ENCODE measurements around the gene SLC30A4.
A peak's percentile ranks its signal among the peaks of the same experiment; 100 is the strongest.
"Not testable (repeated sequence)": the region's sequence is repeated elsewhere in the genome, so short reads cannot be mapped to it uniquely, and the experiment has no call there.

The SLC30A4 gene, protein sequence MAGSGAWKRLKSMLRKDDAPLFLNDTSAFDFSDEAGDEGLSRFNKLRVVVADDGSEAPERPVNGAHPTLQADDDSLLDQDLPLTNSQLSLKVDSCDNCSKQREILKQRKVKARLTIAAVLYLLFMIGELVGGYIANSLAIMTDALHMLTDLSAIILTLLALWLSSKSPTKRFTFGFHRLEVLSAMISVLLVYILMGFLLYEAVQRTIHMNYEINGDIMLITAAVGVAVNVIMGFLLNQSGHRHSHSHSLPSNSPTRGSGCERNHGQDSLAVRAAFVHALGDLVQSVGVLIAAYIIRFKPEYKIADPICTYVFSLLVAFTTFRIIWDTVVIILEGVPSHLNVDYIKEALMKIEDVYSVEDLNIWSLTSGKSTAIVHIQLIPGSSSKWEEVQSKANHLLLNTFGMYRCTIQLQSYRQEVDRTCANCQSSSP

DNA sequence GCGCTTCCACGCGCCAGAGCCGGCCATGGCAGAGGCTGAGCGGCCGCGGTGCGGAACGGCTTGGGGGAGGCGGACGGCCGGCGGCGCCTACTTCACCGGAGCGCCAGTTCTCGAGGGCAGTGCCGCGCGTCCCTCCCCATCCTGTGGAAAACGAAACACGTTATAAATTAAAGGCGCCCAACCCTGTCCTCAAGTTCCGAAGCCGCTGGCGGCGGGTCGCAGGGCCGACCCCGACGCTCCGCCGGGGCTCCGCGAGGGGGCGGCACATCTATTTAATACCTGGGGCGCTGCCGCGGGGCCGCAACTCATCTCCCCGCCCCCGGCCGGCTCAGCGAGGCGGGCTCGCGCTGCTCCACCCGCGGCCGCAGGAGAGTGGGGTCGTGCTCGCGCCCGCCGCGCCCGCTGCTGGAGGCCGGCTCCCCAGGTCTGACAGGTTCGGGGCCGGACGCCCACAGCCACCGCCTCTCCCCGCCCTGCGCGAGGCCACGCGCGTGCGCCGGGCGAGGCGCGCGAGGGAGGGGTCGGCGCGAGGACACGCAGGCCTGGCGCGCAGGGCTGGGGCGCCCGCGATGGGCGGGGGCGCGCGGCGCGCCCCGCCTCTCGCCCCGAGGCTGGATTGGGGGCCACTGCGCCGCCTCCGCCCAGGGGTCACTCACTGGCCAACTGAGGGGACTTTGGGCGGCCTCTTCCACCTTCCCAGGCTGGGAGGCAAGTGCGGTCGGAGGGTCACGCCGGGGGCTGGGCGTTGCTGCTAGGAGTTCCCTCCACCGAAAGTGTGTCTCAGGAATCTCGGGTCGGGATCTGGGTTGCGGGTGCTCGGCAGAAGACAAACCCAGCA is at the start of gene SLC30A4:
SLC30A4 (minus strand) TSS at position 428 of the 838 bp plus-strand sequence; CDS start at position 27, 401 bp downstream.
- DNase-seq (ENCODE audit: low spot score), result peak; percentile 72

DNA sequence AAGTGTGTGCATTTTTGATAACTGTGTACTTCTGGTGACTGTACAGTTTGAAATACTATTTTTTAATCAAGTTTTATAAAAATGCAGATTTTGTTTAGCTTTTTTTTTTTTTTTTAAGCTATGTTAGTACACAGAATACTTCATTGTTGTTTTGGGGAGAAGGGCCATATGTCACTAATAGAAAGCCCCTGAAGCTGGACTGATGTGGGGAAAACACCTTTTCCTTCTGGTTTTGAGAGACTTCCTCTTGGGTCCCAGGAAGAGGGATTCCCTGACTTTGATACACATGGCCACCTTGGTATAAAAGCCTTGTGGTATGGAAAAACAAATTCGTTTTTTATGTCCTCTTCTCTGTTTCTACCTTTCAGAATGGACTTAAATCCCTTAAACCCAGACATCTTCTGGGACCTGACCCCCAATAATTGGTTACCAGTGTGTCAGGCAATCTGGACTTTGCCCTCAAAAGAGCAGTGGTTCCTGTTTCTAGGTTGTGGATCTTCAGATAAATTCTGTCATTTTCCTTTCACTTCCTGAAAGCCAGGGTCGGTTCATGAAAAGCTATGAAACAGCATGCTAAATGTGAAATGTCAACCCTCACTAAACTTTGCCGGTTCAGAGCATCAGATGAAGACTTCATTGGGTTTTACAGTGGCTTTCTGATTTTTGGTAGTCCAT is 33.5 kb upstream of the SLC30A4 start:
- DNase-seq (ENCODE audit: low spot score), result no peak

DNA sequence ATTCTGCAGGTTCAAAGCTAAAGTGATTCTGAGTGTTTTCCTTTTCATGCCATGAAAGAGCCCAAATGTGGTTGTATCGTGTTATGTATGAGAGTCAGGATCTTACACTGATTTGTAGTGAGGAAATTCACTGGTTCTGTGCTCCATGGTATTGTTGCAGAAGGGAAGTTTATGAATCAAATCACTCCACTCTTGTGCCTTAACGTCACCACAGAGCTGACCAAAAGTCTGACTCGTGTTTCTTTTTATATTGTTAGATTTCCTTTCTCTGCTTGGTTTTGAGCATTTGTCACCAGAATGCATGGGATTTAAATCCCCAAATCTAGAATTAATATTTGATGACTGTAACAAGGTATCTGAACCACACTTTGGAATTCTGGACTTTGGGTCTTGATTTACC is 29.1 kb upstream of the SLC30A4 start:
- DNase-seq (ENCODE audit: low spot score), result no peak

DNA sequence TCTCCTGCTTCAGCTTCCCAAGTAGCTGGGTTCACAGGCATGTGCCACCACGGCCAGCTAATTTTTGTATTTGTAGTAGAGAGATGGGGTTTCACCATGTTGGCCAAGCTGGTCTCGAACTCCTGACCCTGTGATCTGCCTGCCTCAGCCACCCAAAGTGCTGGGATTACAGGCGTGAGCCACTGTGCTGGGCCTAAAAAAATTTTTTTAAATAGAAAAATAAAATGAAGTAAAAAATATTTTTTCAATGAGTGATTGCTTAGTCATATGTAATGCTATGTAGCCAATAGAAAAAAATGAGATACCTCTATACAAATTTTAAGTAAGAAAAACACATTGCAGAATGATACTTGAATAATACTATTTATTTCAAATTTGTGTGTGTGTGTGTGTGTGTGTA is 27.9 kb upstream of the SLC30A4 start:
- no peak for DNase-seq (ENCODE audit: low spot score)

DNA sequence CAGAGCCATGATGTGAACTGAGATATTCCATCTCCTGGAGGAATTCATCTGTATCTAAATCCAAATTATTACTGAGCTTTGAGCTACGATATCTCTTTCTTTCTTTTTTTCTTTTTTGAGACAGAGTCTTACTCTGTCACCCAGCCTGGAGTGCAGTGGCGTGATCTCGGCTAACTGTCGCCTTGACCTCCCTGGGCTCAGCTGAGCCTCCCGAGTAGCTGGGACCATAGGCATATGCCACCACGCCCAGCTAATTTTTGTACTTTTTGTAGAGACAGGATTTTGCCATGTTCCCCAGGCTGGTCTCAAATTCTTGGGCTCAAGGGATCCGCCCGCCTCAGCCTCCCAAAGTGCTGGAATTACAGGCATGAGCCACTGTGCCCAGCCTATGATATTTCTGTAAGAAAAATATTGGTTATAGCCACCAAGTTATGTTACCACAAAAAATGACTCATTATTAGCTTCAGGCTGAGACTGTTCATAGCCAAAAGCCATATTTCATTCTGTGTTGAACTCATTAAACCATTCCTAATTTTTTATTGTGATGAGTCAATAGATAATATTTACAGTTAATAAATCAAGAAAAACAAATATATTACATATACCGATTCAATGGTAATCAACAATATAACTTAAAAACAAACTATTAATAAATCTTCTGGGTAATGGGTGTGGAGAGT is 27.1 kb upstream of the SLC30A4 start:
- DNase-seq (ENCODE audit: low spot score), result no peak

DNA sequence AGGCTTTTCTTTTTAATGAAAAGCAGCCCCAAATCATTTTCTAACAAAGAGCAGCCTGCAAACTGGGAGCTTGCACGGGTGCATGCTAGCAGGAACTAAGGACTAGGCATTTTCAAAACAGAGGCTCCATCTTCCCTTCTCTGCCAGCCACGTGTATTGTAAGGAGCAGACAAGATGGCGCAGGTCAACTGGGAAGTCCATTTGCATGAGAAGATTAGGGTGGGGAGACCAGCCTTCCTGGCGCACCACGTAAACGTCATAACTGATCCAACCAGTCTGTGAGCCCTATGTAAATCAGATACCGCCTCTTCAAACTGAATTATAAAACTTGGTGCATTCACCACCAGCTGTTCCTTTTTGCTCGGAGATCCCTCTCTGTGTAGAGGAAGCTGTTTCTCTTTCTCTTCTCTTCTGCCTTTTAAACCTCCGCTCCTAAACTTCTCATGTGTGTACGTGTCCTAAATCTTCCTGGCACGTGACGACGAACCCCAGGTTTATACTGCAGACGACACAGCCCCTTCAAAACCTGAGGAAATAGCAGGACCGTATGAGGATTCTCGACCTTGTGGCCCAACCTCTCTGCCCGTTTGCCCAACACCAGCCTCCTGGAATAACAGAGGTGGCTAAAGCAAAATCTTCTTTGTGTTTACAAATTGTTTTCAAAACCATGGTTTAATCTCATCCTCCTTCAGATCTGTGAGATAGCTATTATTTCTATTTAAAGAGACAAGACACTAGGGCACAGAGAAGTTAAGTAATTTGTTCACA is 26.4 kb upstream of the SLC30A4 start:
- DNase-seq (ENCODE audit: low spot score), result no peak

DNA sequence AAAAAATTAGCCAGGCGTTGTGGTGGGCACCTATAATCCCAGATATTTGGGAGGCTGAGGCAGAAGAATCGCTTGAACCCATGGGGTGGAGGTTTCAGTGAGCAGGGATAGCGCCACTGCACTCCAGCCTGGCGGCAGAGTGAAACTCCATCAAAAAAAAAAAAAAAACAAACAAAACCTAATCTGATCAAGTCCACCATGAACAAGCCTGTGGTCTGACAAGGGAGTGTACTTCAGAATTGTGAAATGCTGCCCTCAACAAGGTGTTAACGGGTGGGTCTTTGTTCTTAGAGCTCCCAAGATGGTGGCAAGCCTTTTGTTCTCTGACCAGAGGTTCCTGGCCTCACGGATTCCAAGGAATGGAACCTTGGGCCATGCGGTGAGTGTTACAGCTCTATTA is 24.2 kb upstream of the SLC30A4 start:
- DNase-seq (ENCODE audit: low spot score), result no peak

DNA sequence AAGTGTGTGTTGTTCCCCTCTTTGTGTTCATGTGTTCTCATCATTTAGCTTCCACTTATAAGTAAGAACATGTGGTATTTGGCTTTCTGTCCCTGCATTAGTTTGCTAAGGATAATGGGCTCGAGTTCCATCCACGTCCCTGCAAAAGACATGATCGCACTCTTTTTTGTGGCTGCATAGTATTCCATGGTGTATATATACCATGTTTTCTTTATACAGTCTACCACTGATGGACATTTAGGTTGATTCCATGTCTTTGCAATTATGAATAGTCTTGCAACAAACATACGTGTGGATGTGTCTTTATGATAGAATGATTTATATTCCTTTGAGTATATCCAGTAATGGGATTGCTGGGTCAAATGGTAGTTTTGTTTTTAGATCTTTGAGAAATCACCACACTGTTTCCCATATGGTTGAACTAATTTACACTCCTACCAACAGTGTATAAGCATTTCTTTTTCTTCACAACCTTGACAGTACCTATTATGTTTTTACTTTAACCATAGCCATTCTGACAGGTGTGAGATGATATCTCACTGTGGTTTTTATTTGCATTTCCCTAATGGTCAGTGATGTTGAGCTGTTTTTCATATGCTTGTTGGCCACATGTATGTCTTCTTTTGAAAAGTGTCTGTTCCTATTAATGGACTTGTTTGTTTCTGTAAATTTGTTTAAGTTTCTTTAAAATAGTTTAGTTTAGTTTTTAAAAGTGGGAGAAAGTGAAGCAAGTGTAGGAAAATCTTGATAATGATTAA is 21.9 kb upstream of the SLC30A4 start:
- DNase-seq (ENCODE audit: low spot score), result no peak

DNA sequence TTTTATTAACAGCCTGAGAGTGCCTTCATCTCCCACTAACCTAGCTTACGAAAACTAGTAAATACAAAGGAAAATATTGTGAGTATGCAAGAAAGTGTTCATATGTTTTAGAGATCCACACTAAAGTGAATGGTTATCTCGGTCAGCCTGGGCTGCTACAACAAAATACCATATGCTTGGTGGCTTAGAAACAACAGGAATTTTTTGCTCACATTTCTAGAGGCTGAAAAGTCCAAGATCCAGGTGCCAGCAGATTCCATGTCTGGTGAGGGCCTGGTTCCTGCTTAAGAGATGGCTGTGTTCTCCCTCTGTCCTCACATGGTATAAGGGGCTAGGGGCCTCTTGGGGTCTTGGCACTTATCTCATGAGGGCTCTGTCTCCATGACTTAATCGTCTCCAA is 20.5 kb upstream of the SLC30A4 start:
- no peak for DNase-seq (ENCODE audit: low spot score)

DNA sequence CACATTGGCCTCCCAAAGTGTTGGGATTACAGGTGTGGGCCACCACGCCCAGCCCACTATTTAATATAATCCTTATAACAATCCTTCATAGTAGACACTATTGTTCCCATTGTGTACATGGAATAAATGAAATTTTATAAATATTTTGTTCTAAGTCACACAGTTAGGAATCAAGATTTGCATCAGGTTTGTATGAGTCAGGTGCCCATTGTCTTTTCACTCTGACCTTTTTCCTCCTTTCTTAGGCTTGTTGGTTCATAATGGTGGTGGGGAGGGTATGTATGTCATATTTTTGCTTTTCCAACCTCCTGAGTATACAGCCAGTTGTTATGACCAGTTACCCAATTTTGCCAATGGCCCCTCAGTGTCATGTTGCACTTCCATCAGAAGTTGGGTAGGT is 18.0 kb upstream of the SLC30A4 start:
- DNase-seq (ENCODE audit: low spot score), result no peak

DNA sequence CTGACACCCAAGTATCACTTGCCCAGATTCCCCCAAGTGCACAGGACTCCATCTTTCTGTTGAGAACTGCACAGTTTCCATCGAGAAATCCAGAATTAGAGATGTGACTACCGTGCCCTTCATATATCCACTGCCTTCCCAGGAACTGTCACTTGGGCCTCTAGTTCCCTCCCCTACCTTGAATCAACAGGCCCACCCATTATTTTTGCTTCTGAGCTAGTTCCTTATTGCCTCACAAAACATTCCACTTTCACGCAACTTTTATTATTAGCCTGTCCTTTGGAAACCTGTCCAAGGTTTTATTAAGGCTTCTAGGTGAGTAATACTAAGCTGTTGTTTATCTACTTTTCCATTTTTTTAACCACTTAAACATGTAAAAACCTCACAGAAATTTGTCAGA is 17.1 kb upstream of the SLC30A4 start:
- no peak for DNase-seq (ENCODE audit: low spot score)

DNA sequence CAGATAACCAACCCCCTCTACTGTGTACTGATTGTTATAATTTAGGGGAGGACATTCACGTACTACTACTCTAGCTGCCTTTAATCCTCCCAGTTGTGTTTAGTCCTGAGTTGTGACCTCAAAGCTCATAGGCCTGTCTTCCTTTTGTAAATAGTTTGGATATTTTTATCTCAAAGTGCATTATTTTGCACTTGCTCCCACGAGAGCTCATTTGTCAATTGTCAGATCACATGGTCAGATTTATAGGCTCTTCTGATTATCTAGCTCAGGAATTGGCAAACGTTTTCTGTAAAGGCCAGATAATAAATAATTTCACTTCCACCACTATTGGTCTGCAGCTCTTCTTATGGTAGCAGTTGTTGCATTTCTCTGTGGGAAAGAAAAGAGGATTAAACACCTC is 14.4 kb upstream of the SLC30A4 start:
- no peak for DNase-seq (ENCODE audit: low spot score)

DNA sequence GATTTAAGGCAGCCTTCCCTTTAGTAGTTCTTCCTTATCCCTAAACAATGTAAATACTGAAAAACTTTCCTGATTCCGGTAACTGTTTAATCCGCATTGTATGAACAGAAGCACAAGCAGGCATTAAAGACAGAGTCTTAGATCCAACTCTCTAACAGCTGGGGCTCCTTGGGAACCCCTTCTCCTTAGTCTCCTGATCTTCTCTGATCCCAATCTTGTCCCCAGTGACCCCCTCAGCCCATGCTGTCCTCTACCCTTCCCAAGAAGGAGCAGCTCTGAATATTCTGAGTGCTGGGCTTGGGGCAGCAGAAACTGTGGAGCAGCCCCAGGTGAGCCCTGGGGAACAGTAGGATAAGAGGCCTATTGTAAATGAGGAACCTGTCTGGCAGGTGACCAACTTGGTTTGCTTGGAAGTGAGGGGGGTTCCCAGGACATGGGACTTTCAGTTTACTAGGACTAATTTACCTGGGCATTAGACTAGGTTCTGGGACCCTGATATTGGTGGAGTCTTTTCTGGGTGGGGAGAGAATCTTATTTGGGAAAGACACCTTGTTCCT is 13.0 kb upstream of the SLC30A4 start:
- peak; percentile 14 for DNase-seq (ENCODE audit: low spot score)

DNA sequence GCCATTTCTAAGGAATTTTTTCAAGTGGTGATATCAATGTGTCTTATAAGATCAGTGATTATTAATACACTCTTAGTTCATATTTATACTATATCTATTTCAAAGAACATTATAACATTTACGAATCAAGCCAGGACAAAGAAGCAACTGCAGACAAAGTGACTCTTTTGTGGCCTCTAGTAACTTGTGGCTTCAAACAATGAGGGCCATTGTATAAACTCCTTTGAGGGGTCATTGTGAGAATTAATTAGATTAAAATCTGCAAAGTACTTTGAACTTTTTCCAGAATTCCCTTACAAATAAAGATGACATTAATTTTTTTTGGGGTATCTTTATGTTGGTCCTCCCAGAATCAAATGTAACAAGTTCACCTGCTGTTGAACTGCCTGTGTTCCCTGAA is 12.3 kb upstream of the SLC30A4 start:
- DNase-seq (ENCODE audit: low spot score), result peak; percentile 94

DNA sequence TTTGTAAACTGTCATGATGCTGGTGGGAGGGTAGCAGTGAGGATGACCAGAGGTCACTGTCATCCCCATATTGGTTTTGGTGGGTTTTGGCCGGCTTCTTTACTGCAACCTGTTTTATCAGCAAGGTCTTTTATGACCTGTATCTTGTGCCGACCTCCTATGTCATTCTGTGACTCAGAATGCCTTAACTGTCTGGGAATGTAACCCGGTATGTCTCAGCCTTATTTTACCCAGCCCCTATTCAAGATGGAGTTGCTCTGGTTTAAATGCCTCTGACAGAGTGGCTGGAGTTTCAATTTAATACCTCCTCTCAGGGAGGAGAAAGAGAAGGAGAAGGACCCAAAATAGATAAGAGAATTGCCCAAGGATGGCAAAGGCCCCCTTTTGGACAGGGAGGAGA is 10.3 kb upstream of the SLC30A4 start:
- DNase-seq (ENCODE audit: low spot score), result not testable (repeated sequence)

DNA sequence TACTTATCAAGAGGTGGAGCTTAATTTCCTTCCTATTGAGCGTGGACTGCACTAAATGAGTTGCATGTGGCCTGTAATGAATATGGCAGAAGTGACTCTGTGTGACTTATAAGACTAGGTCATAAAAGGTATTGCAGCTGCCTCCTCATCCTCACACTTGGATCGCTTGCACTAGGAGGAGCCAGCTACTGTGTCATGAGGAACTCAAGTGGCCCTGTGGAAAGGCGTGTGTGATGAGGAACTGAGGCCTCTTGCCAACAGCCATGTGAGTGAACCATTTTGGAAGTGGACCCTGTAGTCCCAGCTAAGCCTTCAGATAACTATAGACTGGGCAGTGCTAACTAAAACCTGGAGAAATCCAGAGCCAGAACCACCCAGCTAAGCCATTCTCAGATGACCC is 7.1 kb upstream of the SLC30A4 start:
- no peak for DNase-seq (ENCODE audit: low spot score)

DNA sequence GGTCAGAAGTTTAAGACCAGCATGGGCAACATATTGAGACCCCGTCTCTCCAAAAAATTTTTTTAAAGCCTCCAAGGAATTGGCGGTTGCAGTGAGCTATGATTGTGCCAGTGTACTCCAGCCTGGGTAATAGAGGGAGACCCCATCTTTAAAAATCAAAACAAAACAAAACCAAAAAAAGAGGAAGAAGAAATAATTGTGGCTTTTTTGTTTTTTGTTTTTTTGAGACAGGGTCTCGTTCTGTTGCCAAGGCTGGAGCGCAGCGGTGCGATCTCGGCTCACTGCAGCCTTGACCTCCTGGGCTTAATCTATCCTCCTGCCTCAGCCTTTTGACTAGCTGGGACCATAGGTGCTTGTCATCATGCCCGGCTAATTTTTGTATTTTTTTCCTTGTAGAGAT is 4.5 kb upstream of the SLC30A4 start:
- no peak for DNase-seq (ENCODE audit: low spot score)

DNA sequence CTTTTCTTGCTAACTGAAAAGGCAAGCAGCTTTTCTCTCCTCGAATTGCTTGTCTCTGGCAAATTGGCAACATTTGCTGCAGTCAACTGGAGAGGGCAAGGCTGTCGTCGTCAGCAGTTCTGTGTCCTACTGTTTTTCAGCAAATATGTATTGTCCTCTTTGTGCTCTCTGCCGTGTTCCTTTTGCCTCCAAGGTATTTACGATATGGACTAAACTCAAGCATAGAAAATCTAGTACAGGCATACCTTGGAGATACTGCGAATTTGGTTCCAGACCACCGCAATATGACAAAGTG is 558 bp upstream of the SLC30A4 start:
- peak; percentile 58 for DNase-seq (ENCODE audit: low spot score)

DNA sequence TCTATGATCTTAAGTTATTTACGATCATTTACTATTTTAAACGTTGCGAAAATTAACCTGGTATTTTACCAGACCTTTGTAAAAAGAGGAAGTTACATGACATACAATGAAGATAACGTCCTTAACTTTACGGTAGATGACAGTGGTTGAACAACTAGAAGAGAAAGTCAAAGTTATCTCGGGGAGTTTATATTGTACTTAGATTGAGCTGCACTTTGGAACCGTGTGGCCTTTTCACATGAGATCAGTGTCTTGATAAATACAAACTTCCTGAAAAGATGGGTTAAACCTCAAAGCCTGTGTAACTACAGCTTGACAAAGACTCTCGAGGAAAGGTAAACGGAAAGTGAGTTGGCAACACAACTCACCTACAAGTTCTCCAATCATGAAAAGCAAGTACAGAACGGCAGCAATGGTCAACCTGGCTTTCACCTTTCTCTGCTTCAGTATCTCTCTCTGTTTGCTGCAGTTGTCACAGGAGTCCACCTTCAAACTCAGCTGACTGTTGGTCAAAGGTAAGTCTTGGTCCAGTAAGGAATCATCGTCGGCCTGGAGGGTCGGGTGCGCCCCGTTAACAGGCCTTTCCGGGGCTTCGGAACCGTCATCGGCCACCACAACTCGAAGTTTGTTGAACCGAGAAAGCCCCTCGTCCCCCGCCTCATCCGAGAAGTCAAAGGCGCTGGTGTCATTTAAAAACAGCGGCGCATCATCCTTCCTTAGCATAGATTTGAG is 793 bp downstream of the SLC30A4 start:
- DNase-seq (ENCODE audit: low spot score), result peak; percentile 46
